ENCODE data around the gene MAST4.
"Not testable (repeated sequence)": the region's sequence is repeated elsewhere in the genome, so short reads cannot be mapped to it uniquely, and the experiment has no call there.

MAST4 gene

DNA sequence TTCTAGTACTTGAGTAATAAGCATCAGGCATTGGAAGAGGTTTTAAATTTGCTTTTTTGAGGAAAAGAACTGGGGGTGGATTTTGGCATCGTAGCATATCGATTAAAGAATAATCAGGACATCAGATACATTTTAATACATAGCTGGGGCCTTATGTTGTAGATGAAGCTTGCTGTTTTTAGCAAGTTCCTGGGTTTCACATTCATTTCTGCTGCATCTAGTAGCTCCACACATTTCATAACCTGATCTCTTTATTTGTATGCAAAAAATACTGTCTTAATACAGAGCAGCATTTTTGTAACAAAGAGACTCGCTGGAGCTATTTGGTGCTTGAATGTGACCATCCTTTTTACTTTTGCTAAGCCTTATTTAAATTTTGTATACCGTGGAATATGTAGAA lies 571.9 kb downstream of the MAST4 start:
- no peak for DNase-seq (ENCODE audit: low read depth in 2 of 3, low spot score in 2 of 3)

DNA sequence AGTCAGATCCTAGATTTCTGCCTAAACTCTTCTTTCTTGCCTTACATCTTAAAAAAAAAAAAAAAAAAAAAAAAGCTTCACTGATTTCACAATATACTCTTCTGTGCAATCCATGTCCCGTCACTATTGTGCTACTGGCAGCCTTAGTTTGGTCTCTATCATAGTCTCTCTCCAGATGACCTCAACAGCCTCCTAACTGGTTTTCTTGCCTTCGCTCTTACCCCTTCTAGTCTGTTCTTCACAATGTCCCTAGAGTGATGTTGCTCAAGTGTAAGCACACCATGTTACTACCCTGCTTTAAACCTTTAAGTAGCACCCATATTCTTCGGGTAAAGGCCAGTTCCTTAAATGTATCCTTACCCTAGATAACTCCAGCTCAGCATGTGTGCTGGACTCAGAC lies 574.6 kb downstream of the MAST4 start:
- no peak for DNase-seq (ENCODE audit: low read depth in 2 of 3, low spot score in 2 of 3)

DNA sequence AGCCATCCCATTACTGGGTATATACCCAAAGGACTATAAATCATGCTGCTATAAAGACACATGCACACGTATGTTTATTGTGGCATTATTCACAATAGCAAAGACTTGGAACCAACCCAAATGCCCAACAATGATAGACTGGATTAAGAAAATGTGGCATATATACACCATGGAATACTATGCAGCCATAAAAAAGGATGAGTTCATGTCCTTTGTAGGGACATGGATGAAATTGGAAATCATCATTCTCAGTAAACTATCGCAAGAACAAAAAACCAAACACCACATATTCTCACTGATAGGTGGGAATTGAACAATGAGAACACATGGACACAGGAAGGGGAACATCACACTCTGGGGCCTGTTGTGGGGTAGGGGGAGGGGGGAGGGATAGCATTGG lies 577.2 kb downstream of the MAST4 start:
- DNase-seq (ENCODE audit: low read depth in 2 of 3, low spot score in 2 of 3): not testable (repeated sequence)

DNA sequence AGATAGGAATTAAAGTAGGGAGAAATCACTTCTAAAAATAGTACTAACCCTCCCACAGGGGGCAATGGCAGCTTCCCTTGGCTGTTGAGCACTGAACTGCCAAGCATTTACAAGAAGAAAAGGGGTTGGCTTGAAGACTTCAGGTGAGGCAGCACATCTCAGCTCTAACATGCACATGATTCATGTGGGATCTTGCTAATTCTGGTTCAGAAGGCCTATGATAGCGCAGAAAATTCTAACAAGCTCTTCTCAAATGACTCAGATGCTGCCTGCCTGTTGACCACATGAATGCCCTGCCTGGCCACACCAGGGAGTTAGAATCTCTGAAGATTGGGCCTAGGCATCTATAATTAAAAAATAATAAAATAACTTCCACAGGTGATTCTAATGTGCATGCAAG lies 577.8 kb downstream of the MAST4 start:
- DNase-seq (ENCODE audit: low read depth in 2 of 3, low spot score in 2 of 3): no peak

DNA sequence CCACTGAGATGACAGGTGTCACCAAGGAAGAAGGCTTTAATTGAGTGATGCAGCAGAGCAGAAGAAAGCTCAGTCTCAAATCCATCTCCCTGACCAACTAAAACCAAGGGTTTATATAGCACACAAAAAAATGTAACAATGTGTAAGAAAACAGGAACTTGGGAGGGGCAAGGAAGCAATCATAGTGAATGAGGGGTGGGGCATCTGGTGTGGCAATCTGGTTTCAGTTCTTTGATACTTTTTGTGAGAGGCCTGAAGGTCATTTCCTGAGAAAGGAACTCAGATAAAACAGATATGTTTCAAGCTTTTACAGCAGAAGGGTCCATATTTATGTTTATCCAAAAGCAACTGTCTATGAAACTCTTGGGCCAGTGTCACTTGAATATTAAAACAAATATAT lies 580.7 kb downstream of the MAST4 start:
- no peak for DNase-seq (ENCODE audit: low read depth in 2 of 3, low spot score in 2 of 3)

DNA sequence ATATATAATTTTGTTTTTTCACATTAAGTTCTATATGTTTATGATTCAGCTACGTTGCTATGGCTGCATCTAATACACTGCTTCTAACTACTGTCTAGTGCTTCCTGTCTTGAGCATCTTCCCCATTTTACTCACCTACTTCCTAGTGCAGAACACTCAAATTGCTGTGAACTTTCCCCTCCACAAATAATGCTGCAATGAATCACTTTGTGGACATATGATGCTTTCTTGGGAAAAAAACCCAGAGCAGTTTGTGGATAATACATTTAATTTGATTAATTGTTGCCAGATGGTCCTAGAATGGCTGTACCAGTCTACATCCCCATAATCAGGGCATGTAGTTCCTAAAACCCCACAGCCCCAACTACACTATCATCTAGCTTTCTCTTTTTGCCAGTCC lies 581.9 kb downstream of the MAST4 start:
- DNase-seq (ENCODE audit: low read depth in 2 of 3, low spot score in 2 of 3): no peak

DNA sequence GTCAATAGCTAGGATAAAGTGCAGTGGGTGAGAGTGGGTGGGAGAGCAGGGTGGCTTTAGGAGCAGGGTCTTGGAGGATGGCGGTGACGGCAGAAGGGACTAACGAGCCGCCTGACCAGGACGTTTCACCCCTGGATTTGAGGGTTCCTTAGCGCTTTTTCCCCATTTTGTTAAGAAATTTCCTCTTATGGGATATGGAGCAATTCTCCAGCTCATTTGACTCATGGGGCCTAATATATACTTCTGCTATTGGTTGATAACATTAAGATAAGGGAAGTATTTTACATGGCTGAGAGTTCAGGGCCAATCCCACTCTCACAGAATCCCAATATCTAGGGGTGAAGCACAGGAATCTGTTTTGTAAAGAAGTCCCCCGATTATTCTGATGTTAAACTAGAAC lies 582.8 kb downstream of the MAST4 start:
- no peak for DNase-seq (ENCODE audit: low read depth in 2 of 3, low spot score in 2 of 3)

DNA sequence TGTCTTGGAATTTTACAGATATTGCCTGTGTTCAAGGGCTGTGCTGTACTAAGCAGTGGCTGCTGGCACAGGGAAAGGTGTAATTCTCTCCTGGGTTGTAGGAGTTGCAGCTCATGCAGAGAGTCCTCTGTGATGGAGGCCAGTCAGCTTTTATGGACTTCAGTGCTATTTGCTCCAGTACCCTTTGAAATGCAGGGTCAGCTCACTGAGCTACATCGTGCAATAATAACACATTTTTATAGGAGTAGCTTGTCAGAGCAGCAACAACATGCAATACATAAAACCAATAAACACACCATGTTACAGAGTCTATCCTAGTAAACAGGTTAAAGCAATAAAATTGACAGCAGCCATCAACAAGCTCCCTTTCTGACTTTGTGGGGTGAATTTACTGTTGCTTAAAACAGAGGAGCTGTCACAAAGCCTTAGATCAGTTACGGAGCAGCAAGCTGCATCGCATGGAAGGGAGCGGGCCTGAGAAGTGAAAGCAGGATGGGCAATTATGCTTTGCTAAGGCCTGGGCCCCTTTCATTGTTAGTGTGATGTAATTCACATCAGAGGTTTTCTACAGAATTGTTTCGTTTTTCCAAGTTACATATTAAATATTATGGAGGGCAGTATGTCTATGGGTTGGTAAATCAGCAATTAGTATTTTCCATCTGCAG lies 583.6 kb downstream of the MAST4 start:
- DNase-seq (ENCODE audit: low read depth in 2 of 3, low spot score in 2 of 3): no peak

DNA sequence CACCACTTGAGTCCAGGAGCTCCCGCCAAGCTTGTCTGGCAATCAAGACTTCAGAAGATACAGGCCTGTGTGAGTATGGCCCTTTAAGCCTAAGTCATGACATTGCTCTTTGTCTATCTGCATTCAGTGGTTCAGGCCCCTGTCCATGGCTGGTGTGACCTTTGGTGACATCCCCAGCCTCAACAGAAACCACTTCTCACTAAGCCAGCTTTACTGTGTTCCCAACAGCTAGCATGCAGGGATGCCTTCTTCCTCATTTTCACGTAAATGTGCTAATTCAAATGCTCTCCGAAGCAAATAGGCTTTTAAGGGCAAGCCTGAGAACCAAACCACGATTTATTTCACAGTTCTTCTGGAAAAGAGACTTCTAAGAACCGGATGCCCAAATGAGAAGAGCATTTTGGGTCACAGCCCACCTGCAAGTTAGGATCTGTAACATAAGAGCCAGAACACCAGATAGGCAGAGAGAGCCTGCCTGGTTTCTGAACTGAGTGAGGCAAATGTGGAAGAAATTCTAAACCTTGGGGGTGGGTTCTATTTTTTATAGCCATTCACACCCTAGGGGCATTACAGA lies 585.5 kb downstream of the MAST4 start:
- no peak for DNase-seq (ENCODE audit: low read depth in 2 of 3, low spot score in 2 of 3)

DNA sequence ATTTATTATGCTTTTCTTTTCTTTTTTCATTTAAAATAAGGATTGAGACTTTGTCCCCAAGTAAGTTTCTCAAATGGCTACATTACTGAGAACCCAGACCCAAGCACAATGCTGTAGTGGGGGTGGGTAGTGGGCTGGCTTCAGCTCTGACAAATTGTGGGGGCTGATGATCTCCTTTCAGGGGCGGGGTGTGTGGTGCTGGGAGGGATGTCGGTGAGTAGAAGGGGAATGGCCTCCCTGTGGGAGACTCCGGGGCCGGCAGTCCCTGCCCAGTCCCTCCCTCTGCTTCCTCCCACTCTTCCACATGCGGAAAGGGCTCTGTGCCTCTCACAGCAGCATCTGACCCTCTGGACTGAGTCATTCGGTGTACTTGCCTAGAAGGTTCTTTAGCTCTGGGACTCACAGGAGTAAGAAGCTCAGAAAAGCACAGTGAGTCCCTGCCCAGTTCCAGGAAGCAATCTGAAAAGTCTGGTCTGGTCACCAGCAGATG lies 586.2 kb downstream of the MAST4 start:
- no peak for DNase-seq (ENCODE audit: low read depth in 2 of 3, low spot score in 2 of 3)

DNA sequence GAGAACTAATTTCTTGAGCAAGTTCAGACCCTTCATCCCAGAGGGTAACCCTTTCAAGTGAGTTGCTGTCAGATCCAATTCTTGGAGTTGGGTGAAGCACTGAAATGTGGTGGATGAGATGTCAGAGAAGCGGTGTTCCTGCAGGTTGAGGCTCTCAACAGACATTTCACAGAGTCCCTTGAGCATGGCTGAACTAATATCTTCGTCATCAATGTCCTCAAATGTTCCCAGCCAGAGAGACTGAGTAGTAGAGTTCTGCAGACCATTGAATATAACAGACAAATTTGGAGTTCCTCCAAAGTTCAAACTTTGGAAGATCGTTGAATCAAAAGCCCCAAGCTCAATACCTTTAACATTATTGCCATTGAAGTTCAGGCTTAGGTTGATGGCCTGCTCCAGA lies 587.7 kb downstream of the MAST4 start:
- no peak for DNase-seq (ENCODE audit: low read depth in 2 of 3, low spot score in 2 of 3)

DNA sequence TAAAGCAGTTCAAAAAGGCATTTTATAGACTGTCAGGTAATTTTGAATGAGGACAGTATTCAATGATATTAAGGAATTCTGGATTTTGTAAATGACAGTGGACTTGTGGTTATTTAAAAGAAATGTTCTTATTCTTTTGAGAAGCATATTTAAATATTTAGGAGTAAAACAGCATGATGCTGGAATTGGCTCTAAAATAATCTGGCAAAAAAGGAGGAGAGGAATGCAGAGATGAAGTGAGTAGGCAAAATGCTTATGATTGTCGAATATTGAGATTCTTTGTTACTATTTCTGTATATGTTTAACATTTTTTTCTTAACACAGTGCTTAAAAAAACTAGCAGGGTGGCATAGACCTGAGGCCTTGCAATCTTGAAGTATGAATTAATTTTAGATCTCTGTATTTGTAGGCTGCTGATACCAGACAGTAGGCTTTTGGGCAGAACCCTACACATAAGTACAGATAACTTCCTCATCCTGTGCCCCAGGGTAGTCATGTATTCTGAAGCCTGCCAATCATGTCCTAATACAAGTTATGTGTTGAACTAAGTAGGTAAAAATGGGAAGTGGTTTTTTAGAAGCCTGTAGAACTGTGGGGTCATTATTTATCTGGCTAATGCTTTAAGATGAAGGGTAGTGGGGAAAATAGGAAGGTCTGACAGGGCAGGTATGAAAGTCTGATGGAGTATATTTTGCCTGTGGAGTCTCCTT lies 591.0 kb downstream of the MAST4 start:
- no peak for DNase-seq (ENCODE audit: low read depth in 2 of 3, low spot score in 2 of 3)

DNA sequence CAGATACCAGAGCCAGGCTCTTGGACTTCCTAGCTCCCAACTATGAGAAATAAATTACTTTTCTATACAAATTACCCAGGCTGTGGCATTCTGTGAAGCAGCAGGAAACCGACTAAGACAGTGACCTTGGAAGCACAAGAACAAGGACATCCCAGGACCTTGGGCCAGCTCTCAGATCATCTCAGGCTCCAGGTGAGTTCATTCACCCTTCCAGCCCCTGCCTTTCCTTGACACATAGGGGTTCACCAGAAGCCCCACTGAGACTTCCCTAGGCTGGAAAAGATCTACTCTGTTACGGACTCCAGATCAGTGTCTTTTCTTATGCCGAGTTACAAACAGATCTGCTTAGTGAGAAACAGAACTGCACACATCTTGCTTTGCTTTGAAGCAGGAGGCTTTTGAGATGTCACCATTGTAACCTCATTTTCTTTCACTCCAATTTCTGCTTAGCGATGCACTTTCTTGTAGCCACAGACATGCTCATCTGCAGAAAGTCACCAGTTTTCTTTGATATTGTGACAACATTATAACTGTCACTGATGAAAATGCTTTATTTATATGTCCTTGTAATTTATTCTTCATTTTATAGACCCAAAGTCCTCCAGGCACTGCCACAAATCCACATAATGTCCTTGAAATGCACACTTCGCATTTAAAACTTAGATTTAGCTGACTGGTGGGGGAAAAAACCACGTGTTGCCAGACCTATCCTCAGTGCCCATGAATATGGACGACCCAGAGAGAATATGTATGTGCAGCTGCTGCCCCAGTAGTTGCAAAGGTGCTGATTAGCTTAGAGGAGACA lies 592.3 kb downstream of the MAST4 start:
- DNase-seq (ENCODE audit: low read depth in 2 of 3, low spot score in 2 of 3): no peak

DNA sequence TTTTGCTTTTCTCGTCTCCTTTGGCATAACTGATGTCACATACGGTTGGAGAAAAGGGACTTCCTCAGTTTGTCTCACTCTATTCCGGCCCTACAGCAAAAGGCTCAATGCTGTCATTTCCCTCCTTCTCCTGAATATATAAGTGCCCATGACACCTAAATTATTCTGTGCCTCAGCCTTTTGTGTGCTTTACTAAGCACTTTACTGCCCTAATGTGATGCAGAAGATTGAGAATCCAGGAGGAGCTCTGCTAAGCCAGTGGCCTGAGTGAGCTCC lies 592.8 kb downstream of the MAST4 start:
- no peak for DNase-seq (ENCODE audit: low read depth in 2 of 3, low spot score in 2 of 3)

DNA sequence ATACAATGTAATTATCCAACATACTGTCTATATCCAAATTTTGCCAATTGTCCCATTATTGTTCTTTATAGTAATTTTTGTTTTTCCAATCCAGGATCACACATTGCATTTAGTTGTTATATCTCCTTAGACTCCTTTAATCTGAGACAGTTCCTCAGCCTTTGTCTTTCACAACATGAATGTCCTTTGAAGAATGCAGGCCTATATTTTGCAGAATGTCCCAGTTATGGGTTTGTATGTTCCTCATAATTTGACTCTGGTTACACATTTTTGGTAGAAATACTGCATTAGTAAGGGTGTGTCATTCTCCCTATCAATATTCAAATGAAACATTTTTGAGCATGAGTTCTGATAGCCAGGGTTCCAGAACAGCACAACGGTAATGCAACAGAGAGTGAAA lies 593.7 kb downstream of the MAST4 start:
- DNase-seq (ENCODE audit: low read depth in 2 of 3, low spot score in 2 of 3): no peak

DNA sequence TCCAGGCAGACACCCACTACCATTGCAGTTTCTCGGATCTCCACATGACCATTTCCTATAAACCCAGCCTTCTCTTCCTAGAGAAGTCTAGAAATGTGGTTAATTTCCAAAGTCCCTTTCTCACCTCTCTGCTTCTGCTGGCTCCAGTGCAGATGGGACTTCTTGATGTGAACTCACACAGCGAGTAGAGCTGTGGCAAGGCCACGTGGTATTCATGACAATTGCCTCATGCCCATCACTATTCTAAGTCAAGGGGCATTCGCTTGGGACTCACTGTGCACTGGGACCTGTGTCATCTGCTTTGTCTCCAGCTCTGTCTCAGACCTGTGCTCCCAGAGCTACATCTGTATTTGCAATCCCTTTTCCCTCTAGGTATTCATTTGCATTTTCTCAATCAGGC lies 594.2 kb downstream of the MAST4 start:
- DNase-seq (ENCODE audit: low read depth in 2 of 3, low spot score in 2 of 3): no peak

DNA sequence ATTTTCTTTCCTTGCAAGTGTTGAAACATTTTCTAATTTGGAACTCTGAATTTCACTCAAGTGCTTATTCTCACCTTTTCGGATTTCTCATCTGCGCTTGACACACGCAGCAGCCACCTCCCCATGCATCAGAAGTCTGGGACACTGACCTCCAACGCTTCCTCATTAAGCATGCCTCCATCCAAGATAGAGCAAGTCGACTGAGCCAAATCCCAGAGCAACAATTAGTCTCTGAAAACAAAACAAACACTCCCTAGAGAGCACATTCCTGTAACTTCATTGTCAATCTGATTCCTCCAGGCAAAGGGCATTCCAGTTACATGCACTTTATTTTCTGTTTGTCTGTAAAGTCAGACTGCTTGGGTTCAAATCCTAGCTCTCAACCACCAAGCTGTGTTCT lies 594.7 kb downstream of the MAST4 start:
- DNase-seq (ENCODE audit: low read depth in 2 of 3, low spot score in 2 of 3): no peak

DNA sequence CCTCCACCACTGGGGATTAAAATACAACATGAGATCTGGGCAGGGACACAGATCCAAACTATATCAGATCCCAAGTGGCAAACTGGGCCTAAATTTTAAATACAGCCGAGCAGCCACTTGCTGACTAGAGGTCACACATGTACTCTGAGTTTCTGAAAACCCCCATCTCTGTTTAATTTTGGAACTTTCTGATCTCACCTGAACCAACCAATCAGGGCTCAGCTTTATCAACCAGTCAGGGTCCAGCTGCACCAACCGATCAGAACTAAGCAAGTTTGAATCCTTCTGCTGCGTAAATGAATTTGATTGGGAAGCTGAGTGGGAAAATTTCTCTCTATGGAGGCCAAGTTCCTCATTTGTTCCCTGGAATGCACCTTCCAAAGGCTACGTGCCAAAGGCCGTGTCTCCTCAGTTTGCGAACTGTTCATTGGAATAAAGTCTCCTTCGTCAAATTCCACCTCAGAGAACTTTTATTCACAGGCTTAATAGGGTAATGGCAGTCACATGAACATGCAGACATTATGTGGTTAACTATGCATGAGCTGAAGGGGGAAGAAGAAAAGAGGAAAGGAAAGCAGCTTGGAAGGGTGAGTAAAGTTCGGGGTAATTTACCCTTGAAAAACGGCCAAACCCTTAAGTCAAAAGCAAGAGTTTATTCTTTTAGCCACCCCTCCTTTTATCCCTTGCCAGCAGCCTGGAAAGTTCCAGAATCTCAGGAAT lies 596.7 kb downstream of the MAST4 start:
- no peak for DNase-seq (ENCODE audit: low read depth in 2 of 3, low spot score in 2 of 3)

DNA sequence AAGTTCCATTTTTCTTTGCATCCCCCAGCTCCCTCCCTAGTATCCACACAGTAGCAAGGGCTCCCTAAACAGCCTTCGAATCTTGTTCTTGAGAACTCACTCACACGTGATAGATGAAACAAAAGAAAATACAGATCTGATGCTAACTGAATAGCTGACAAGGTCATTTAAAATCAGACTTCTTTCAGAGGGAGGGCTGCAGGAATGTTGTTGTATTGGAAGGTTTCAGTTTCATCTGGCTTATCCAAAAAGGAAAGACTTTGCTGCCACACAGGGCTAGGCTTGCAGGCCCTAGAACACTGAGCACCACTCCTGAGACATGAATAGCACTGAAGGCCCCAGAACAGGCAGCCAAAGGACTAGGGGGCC lies 597.2 kb downstream of the MAST4 start:
- DNase-seq (ENCODE audit: low read depth in 2 of 3, low spot score in 2 of 3): no peak

DNA sequence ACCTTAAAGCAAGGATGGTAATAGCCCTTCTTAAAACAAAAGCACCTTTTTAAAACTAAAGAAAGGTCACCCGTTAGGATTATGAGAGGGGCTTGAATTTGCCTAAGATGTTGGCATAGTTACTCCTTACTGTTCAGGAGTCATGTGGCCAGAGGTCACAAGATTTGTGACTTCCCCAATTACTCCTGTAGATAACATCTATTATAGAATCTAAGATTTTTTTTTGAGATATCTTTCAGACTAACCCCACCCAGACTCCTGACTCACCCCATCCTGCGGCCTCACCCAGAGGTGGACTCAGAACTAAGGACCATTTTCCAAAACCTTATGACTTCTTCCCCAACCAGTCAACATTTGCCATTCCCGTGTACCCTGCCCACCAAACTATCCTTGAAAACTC lies 598.0 kb downstream of the MAST4 start:
- no peak for DNase-seq (ENCODE audit: low read depth in 2 of 3, low spot score in 2 of 3)
